ENCODE measurements around the gene SLC9A9.

DNA sequence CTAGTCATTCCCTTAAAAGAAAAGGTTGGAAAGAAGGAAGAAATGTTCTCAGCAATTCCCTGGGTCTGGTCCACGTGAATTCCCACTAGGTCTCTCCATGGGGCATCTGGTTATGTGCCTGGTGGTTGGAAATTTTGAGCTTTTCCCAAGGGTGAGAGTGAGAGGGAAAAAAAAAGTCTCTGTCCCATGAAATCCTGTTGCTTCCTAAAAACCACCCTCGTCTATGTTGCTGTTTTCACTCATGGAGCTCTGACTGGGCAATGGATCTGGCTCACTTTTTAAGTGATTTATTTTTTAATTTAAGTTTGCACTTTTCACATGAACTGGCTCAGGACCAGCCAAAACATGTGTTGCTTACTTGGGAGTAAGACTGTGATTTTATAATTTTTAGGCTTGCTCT lies 538.6 kb downstream of the SLC9A9 start:
- TF ChIP-seq HNF4A (conservative IDR thresholded peaks at IDR 0.05) (no peak), FOXA1 (IDR thresholded peaks at IDR 0.05) (no peak), GABPA (IDR thresholded peaks at IDR 0.05 in 1 of 2, conservative IDR thresholded peaks at IDR 0.05 in 1 of 2) (no peak), JUND (IDR thresholded peaks at IDR 0.05) (no peak), RXRA (IDR thresholded peaks at IDR 0.05) (no peak), TAF1 (conservative IDR thresholded peaks at IDR 0.05) (no peak), SP1 (IDR thresholded peaks at IDR 0.05) (no peak), EGR1 (IDR thresholded peaks at IDR 0.05; ENCODE audit: low read depth in 2 of 2) (no peak), RAD21 (IDR thresholded peaks at IDR 0.05) (no peak), YY1 (IDR thresholded peaks at IDR 0.05) (no peak)
- TF ChIP-seq, protein P1, sequence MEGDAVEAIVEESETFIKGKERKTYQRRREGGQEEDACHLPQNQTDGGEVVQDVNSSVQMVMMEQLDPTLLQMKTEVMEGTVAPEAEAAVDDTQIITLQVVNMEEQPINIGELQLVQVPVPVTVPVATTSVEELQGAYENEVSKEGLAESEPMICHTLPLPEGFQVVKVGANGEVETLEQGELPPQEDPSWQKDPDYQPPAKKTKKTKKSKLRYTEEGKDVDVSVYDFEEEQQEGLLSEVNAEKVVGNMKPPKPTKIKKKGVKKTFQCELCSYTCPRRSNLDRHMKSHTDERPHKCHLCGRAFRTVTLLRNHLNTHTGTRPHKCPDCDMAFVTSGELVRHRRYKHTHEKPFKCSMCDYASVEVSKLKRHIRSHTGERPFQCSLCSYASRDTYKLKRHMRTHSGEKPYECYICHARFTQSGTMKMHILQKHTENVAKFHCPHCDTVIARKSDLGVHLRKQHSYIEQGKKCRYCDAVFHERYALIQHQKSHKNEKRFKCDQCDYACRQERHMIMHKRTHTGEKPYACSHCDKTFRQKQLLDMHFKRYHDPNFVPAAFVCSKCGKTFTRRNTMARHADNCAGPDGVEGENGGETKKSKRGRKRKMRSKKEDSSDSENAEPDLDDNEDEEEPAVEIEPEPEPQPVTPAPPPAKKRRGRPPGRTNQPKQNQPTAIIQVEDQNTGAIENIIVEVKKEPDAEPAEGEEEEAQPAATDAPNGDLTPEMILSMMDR (IDR thresholded peaks at IDR 0.05; ENCODE audit: low read depth, low read length, missing input control): no peak
- TF ChIP-seq, protein P2, sequence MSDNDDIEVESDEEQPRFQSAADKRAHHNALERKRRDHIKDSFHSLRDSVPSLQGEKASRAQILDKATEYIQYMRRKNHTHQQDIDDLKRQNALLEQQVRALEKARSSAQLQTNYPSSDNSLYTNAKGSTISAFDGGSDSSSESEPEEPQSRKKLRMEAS (IDR thresholded peaks at IDR 0.05): no peak
- TF ChIP-seq, protein P3, sequence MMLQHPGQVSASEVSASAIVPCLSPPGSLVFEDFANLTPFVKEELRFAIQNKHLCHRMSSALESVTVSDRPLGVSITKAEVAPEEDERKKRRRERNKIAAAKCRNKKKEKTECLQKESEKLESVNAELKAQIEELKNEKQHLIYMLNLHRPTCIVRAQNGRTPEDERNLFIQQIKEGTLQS (IDR thresholded peaks at IDR 0.05): no peak
- TF ChIP-seq, protein P4, sequence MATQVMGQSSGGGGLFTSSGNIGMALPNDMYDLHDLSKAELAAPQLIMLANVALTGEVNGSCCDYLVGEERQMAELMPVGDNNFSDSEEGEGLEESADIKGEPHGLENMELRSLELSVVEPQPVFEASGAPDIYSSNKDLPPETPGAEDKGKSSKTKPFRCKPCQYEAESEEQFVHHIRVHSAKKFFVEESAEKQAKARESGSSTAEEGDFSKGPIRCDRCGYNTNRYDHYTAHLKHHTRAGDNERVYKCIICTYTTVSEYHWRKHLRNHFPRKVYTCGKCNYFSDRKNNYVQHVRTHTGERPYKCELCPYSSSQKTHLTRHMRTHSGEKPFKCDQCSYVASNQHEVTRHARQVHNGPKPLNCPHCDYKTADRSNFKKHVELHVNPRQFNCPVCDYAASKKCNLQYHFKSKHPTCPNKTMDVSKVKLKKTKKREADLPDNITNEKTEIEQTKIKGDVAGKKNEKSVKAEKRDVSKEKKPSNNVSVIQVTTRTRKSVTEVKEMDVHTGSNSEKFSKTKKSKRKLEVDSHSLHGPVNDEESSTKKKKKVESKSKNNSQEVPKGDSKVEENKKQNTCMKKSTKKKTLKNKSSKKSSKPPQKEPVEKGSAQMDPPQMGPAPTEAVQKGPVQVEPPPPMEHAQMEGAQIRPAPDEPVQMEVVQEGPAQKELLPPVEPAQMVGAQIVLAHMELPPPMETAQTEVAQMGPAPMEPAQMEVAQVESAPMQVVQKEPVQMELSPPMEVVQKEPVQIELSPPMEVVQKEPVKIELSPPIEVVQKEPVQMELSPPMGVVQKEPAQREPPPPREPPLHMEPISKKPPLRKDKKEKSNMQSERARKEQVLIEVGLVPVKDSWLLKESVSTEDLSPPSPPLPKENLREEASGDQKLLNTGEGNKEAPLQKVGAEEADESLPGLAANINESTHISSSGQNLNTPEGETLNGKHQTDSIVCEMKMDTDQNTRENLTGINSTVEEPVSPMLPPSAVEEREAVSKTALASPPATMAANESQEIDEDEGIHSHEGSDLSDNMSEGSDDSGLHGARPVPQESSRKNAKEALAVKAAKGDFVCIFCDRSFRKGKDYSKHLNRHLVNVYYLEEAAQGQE (IDR thresholded peaks at IDR 0.05): no peak
